Adrenal gland (tissue), 12 donors: ENCODE results near the gene CNNM2. TPM values are rescaled to one million over a fixed set of nuclear protein-coding genes. Genes with fewer than 3 reads are reported as not detected.

ENCODE experiments used
- DNase-seq, 7 donors: peaks; one replicate each; pipeline ENCODE4 v3.0.0-alpha.2; 2019 to 2020
- H3K27ac ChIP-seq, 5 donors: fragments of 200-600 bp; sonication (generic) in 4 of 5; 1 replicate in 3 of 5; 2 replicates in 2 of 5; pipeline versions ENCODE4 v1.5.1 to v1.8.0; 2016 to 2020; ENCODE audit warnings: mild to moderate bottlenecking in 1 of 5
- H3K27me3 ChIP-seq: fragments of 200-600 bp; 2 replicates; pipeline ENCODE4 v1.8.0; 2021
- H3K36me3 ChIP-seq, 2 donors: fragments of 200-600 bp; replicated peaks in 1 of 2; 1 replicate in 1 of 2; 2 replicates in 1 of 2; pipeline versions ENCODE4 v1.5.1 to v1.8.0; 2018 to 2022
- H3K4me1 ChIP-seq, 2 donors: fragments of 200-600 bp; replicated peaks in 1 of 2; 1 replicate in 1 of 2; 2 replicates in 1 of 2; pipeline versions ENCODE4 v1.5.1 to v1.8.0; 2018 to 2021
- H3K4me3 ChIP-seq, 4 donors: fragments of 200-600 bp; sonication (generic) in 3 of 4; one replicate each; pipeline ENCODE4 v1.5.1; 2016 to 2018
- H3K9me3 ChIP-seq, 3 donors: fragments of 200-600 bp; sonication (generic) in 1 of 3; replicated peaks in 1 of 3; 1 replicate in 2 of 3; 2 replicates in 1 of 3; pipeline versions ENCODE4 v1.5.1 to v1.8.0; 2016 to 2021
- CTCF ChIP-seq, 6 experiments: fragments of 450-650 bp in 4 of 6; fragments of 200-600 bp in 2 of 6; sonication (generic) in 1 of 6; IDR thresholded peaks; 1 replicate in 5 of 6; 2 replicates in 1 of 6; pipeline versions ENCODE4 v1.5.1 to v1.8.0; 2016 to 2021; ENCODE audit warnings: antibody characterized with exemption in 6 of 6, mild to moderate bottlenecking in 2 of 6, moderate library complexity in 1 of 6
- POLR2A ChIP-seq, 2 donors: fragments of 450-650 bp; IDR thresholded peaks; one replicate each; pipeline ENCODE4 v1.6.1; 2017; ENCODE audit warnings: antibody characterized with exemption in 2 of 2, mild to moderate bottlenecking in 2 of 2, moderate library complexity in 1 of 2
- WGBS, 4 donors: extraction: QIAGEN DNeasy Blood & Tissue Kit in 2 of 4; methylation state at CpG; one replicate each; pipeline versions ENCODE4 v1.1.5 to v1.1.7; 2013 to 2017; 5-methylcytosine and 5-hydroxymethylcytosine counted together
- intact Hi-C, 2 donors: fragments of 100-400 bp; cut with DNase I; formaldehyde crosslinking; loops; one replicate each; pipeline versions ENCODE4 v1.14.1 to v1.15.0; 2022 to 2023
- polyA plus RNA-seq, 3 donors: library from polyadenylated mRNA; stranded (reverse); fragments of 200-250 nt in 2 of 3; fragments of 350-450 nt in 1 of 3; fragmentation: Illumina TruSeq in 1 of 3; extraction: RNeasy Lipid Tissue Mini Kit (QIAGEN cat#74804) in 1 of 3; gene quantifications; one replicate each; pipeline ENCODE4 v1.2.3, GENCODE V29; 2013 to 2014
- total RNA-seq, 9 donors: library from RNA; depleted of rRNA in 4 of 9; stranded (reverse); fragments of >200 nt in 4 of 9; fragments of 120-200 nt in 1 of 9; fragmentation: NEBNext Ultra II Directional in 1 of 9; extraction: Animal tissue kit (Norgen Biotek cat#: 25700) in 1 of 9; gene quantifications; one replicate each; pipeline versions ENCODE4 v1.1.0 to v1.2.4, GENCODE V29; 2013 to 2023
- donor health status: healthy with polysubstance abuse.
- donor health status: Bipolar disorder and iron deficiency.
- donor health status: DM: yes; HTN: yes; CAD: no.
- donor health status: DM: no; HTN: no; CAD: no.
- donor health status: DM: no; HTN: no; CAD: no.
- donor health status: DM: yes; HTN: yes; CAD: no.

CNNM2 gene
- total and polyA plus RNA-seq, 12 donors: 5.4 to 52.0 (median 36.6) TPM

GRCh38 chr10:103106539-103106938 lies 188.4 kb downstream of the CNNM2 start:
- no peak overlapping the region for H3K4me3 ChIP-seq
- DNase-seq: no peak
- intact Hi-C loops: no loop called here
- H3K27me3 ChIP-seq: no peaks in the 10 kb centered on the region
- TF ChIP-seq CTCF (IDR thresholded peaks at IDR 0.05): no peak
- no peak for TF ChIP-seq POLR2A (IDR thresholded peaks at IDR 0.05)
- peaks cover 0 to 17% of the 10 kb centered on the region in 2 donors for H3K36me3 ChIP-seq
- H3K4me1 ChIP-seq: peaks cover 19 to 31% of the 10 kb centered on the region in 2 donors
- no peaks in the 10 kb centered on the region for H3K9me3 ChIP-seq
- H3K27ac ChIP-seq: no peak overlapping the region

- no peak for DNase-seq
- intact Hi-C loops: loop anchor here in 1 of 2 donors (10.0 kb wide), 1 partner anchor 85 kb away; the partner anchor contains the start of gene NT5C2
- 77 to 88% (median 82%) methylated on average over 2 of the region's 2 CpGs for WGBS, 4 donors
- no peak for TF ChIP-seq CTCF (IDR thresholded peaks at IDR 0.05)
- TF ChIP-seq POLR2A (IDR thresholded peaks at IDR 0.05): no peak
- Histone ChIP-seq H3K36me3 (peaks cover 0 to 8% of the 10 kb centered on the region in 2 donors), H3K9me3 (no peaks in the 10 kb centered on the region), H3K27ac (peak overlapping the region in 1 of 5 donors; percentile 31), H3K4me1 (peaks cover 26 to 38% of the 10 kb centered on the region in 2 donors), H3K4me3 (no peak overlapping the region), H3K27me3 (no peaks in the 10 kb centered on the region)
These were observed 191.7 kb downstream of the CNNM2 start for GRCh38 chr10:103109821-103110220.

GRCh38 chr10:103110407-103110806 lies 192.3 kb downstream of the CNNM2 start:
- Histone ChIP-seq H3K27me3 (no peaks in the 10 kb centered on the region), H3K36me3 (peaks cover 0 to 4% of the 10 kb centered on the region in 2 donors), H3K9me3 (no peaks in the 10 kb centered on the region), H3K4me3 (no peak overlapping the region), H3K4me1 (peaks cover 26 to 36% of the 10 kb centered on the region in 2 donors), H3K27ac (peak overlapping the region in 3 of 5 donors; percentile 31 to 52 (median 41))
- TF ChIP-seq CTCF (IDR thresholded peaks at IDR 0.05) (no peak), POLR2A (IDR thresholded peaks at IDR 0.05) (no peak)
- DNase-seq: no peak
- intact Hi-C loops: loop anchor here in 1 of 2 donors (10.0 kb wide), 1 partner anchor 84 kb away; the partner anchor contains the start of gene NT5C2

- intact Hi-C loops: loop anchor here in 1 of 2 donors (10.0 kb wide), 1 partner anchor 84 kb away; the partner anchor contains the start of gene NT5C2
- peak overlapping the region in 1 of 4 donors; percentile 2 for H3K4me3 ChIP-seq
- H3K27ac ChIP-seq: peak overlapping the region in 2 of 5 donors; percentile 41 to 52
- DNase-seq: no peak
- no peaks in the 10 kb centered on the region for H3K27me3 ChIP-seq
- 0 to 8% (median 5%) methylated on average over 2 of the region's 2 CpGs for WGBS, 4 donors
- peak in 1 of 6 experiments; percentile 24 for TF ChIP-seq CTCF (IDR thresholded peaks at IDR 0.05)
- TF ChIP-seq POLR2A (IDR thresholded peaks at IDR 0.05): no peak
- H3K36me3 ChIP-seq: no peaks in the 10 kb centered on the region
- H3K4me1 ChIP-seq: peaks cover 26 to 36% of the 10 kb centered on the region in 2 donors
- H3K9me3 ChIP-seq: no peaks in the 10 kb centered on the region
These were observed 193.2 kb downstream of the CNNM2 start for GRCh38 chr10:103111031-103111917.
